GM11168 (cell line): Measurements from ENCODE around the gene SRCIN1.

Experiments used
- in situ Hi-C: fragments of 300-500 bp; cut with MboI; formaldehyde crosslinking; loops from one replicate; pipeline ENCODE4 v1.12.0; 2022; ENCODE audit warnings: low sequenced_read_pairs; ENCODE audit not compliant: unreplicated experiment

SRCIN1 gene

GRCh38 chr17:38617967-38618760 lies 12.4 kb upstream of the SRCIN1 start:
- in situ Hi-C loops: no loop called here

GRCh38 chr17:38617074-38617860 lies 11.5 kb upstream of the SRCIN1 start:
- in situ Hi-C loops: no loop called here

GRCh38 chr17:38616361-38616760 lies 10.6 kb upstream of the SRCIN1 start:
- in situ Hi-C loops: no loop called here

- in situ Hi-C loops: no loop called here
Observed at GRCh38 chr17:38613981-38614779, 8.4 kb upstream of the SRCIN1 start.

GRCh38 chr17:38613525-38613980 lies 7.8 kb upstream of the SRCIN1 start:
- in situ Hi-C loops: no loop called here

- in situ Hi-C loops: no loop called here
Observed at GRCh38 chr17:38611872-38612376, 6.2 kb upstream of the SRCIN1 start.

GRCh38 chr17:38611070-38611786 lies 5.5 kb upstream of the SRCIN1 start:
- in situ Hi-C loops: no loop called here

- in situ Hi-C loops: loop anchor here (10.0 kb wide), 1 partner anchor 55 kb away; no protein-coding TSS in a partner anchor
Observed at GRCh38 chr17:38609280-38610031, 3.7 kb upstream of the SRCIN1 start.

GRCh38 chr17:38608648-38609047 lies 2.9 kb upstream of the SRCIN1 start:
- in situ Hi-C loops: loop anchor here (10.0 kb wide), 1 partner anchor 56 kb away; no protein-coding TSS in a partner anchor

- in situ Hi-C loops: loop anchor here (10.0 kb wide), 1 partner anchor 58 kb away; no protein-coding TSS in a partner anchor
Observed at GRCh38 chr17:38606646-38607611, 1.2 kb upstream of the SRCIN1 start.

- in situ Hi-C loops: loop anchor here (10.0 kb wide), 1 partner anchor 59 kb away; no protein-coding TSS in a partner anchor
Observed at GRCh38 chr17:38605411-38605840, 326 bp downstream of the SRCIN1 start.

GRCh38 chr17:38604479-38605403 lies 1.0 kb downstream of the SRCIN1 start:
- in situ Hi-C loops: loop anchor here (10.0 kb wide), 1 partner anchor 60 kb away; no protein-coding TSS in a partner anchor

- in situ Hi-C loops: loop anchor here (10.0 kb wide), 1 partner anchor 61 kb away; no protein-coding TSS in a partner anchor
Observed at GRCh38 chr17:38603786-38604478, 1.8 kb downstream of the SRCIN1 start.

- in situ Hi-C loops: loop anchor here (10.0 kb wide), 1 partner anchor 62 kb away; no protein-coding TSS in a partner anchor
Observed at GRCh38 chr17:38602956-38603785, 2.6 kb downstream of the SRCIN1 start.

- in situ Hi-C loops: loop anchor here (10.0 kb wide), 1 partner anchor 62 kb away; no protein-coding TSS in a partner anchor
Observed at GRCh38 chr17:38602453-38602852, 3.3 kb downstream of the SRCIN1 start.
